NCI-H82 treated with DMSO at 0.1 percent for 48 hours (cell line): ENCODE data around the gene HLCS.

Source experiments
- DNase-seq: peaks from one replicate; lab custom pipeline; 2025; ENCODE audit not compliant: unreplicated experiment; lab: John Stamatoyannopoulos, UW

HLCS gene

DNA sequence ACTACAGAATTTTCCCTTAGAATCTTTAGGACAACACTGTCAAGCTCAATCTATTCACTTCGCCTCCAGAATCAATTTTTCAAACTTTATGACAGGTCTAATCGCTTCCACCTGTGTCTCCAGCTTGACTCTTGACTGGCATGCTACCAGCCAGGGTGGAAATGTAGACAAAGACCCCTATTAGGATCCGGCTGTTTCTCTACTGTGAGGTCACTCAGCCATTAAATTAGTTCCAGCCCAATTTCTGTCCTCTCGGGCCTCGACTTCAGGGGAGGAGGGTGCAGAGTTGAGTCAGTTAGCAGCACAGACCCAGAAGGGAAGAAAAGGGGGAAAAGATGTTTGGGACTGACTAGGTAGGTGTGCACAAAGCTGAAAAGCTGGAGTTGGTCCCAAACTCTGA is 78.5 kb downstream of the HLCS start:
- no peak for DNase-seq

DNA sequence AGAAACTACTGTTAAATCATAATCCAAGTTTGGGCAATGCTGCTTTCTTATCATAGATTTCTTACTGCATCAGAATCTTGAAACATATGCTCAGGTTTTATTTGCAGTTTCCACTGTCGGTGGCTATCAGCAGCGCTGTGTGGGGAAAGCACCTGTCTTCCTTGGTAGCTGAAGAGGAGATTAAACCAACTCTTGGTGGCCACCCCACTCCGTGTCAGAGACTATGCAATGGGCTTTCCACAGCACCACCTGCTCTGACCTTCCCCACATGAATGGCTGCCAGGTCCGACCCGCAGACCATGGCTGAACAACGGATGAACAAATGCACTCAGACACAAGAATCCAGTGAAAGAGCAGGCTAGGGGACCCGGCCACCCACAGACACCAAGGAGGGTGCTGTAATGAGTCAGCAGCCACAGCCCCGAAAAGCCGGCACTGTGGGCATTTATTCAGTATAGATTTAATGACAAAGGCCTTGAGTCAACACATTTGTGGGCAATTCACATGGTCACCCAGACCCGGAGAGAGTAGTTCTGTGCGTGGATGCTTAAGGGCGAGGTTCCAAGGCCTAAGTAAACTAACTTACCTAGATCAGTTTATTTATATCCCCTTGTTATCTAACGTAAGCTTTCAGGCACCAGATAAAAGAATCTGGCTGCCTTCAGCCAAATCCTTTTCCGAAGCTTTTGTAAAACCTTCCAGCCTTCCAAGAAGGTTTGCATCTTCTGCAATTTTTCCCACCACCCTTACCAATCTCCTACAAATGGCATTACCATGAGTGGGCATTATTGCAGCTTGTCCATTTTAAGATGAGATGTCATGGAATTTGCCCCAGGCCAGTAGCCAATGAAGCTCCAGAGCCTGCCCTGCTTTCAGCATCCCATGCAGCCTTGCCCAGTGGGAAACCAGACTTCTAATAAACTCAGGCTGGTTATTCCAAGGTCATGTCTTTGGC is 82.7 kb downstream of the HLCS start:
- no peak for DNase-seq

DNA sequence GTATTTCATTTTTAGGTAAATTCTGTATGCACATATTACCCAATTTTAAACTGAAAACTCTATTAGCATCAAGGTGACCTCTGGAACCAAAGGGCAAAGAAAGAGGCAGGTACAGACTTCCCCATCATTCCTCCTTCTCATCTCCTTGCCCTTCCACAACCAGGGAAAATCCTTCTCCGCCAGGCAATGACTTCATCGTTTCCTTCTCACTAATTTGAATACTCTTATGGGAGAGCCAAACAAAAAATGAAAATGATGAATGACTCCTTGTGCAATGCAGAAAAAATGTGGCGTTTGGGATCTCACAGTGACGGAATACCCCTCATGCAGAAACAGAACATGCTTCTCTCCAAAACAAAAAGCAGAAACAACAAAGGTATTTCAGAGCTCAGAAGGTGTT is 83.7 kb downstream of the HLCS start:
- DNase-seq = no peak

DNA sequence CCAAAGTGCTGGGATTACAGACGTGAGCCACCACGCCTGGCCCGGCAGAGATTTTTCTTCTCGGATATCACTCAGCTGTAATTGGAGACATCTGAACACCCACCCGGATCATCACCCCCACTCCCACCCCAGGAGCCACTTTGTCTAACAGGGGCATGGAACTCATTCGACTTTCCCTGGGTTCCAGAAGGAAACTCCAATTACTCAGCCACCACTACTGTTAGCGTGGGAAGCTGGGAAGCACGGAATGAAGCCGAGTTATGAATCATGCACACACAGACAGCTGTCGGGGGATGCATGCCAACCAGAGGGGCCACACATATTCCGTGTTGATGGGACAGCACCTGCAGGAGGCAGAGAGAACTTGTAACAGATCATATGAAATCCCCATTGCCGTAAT is 85.2 kb downstream of the HLCS start:
- DNase-seq = no peak

DNA sequence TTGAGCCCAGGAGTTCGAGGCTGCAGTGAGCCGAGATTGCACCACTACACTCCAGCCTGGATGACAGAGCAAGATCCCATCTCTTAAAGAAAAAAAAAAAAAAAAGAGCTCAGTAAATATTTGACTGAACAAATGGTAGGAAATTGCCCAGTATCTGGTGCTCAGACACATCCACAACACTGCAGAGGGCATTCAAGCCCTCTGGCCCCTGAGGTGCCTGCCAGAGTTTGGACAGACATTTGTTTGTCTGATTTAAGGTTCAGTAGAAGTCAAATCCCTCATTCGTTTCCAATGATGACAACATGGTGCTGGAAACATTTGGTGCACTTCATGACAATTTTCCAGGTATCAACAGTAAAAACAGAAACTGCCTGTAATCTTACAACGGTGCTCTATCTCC is 86.6 kb downstream of the HLCS start:
- no peak for DNase-seq

DNA sequence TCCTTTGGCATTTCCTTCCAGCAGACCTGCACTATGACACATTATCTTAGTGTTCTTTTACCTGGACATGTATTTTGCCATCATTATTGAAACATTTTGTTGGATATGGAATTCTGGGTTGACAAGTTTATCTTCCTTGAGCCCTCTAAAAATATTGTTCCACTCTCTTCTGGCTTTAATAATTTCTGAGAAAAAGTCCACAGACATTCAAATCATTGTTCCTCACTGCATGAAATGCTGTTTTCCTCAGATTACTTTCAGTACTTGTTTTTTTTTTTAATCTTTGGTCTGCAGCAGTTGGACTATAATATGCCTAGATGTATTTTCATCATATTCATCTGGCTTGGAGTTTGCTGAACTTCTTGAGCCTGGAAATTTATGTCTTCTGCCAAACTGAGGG is 88.7 kb downstream of the HLCS start:
- no peak for DNase-seq

DNA sequence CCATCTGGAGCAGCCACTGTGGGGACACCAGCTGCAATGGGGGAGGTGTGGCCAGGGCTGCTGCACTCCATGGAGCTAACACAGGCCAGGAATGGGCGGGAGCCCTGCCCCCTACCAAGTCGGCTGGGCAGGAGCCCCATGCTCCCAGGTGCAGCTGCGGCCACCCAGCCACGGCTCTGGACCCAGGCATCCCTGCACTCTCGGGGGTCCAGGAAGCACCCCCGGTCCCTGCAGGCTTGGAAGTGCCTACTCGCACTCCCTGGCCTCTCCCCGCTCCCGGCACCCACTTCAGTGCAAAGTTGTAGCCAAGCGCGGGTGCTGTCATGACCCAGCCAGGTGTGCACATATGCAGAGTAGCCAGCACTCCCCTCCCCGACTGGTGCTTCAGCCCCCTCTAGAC is 91.8 kb downstream of the HLCS start:
- no peak for DNase-seq

DNA sequence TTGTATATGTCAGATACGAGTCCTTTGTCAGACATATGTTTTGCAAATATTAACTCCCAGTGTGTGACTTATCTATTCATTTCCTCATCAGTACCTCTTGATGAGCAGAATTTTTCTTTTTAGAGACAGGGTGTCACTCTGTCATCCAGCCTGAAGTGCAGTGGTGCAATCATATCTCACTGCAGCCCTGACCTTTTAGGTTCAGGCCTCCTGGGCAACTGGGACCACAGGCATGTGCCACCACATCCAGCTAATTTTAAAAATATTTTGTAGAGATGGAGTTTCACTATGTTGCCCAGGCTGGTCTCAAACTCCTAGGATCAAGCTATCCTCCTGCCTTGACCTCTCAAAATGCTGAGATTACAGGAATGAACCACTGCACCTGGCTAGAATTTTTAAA is 93.0 kb downstream of the HLCS start:
- DNase-seq = no peak

DNA sequence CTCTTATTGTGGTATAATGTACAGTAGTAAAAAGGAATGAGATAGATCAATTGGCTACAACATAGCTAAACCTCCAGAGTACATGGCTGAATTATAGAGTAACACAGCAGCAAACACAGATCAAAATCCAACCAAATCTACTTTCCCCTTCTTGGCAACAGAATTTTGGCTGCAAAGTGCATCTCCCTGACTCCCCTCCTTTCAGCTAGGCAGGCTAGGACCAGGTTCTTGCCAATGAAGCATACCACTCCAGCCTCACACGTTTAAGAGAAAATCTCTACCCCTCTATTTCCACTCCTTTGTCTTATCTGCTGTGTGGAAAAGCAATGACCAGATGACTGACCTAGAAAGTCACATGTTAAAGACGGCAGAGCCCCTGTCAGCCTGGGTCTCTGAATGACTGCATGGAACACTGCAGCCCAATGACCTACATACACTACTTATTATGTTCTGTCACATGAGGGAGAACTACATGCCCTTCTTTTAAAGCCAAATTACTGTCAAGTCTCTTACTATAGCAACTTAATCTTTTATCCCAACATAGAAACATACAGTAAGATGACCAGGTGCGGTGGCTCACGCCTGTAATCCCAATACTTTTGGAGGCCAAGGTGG is 99.1 kb downstream of the HLCS start:
- no peak for DNase-seq

DNA sequence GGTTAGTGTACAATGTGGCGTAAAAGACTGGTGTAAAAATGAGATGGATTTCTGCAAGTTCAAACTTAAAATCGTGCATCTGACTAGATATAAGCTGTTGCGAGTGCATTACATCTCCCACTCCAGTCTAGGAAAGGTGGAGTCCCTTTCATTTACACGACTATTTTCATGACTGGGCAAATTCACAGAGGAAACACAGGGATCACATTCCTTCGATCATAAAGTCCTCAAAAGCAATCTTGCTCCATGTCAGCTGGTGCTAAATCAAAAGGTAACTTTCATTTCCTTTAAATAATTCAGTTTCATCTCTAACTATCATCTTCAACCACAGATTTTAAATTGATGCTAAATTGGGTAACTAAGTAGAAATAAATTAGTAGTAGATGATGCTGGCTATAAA is 100.0 kb downstream of the HLCS start:
- DNase-seq = no peak

DNA sequence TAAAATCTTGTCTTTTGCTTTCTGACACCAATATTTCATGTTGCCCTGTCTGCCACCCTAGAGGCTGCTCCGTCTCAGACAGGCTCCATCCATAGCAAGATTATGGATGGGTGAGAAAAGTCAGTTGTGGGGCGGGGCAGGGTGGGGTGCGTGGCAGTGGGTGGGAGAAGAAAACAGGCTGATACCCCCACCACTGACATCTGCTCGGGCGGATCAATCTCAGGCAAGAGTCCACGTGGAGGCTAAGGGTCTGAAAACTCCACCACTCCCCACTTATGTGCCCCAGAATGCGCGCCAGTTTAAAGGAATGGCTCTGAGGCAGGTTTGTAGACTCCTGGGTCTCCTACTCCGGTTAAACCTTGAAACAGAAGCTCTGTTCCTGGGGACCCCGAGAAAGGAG is 101.5 kb downstream of the HLCS start:
- no peak for DNase-seq

DNA sequence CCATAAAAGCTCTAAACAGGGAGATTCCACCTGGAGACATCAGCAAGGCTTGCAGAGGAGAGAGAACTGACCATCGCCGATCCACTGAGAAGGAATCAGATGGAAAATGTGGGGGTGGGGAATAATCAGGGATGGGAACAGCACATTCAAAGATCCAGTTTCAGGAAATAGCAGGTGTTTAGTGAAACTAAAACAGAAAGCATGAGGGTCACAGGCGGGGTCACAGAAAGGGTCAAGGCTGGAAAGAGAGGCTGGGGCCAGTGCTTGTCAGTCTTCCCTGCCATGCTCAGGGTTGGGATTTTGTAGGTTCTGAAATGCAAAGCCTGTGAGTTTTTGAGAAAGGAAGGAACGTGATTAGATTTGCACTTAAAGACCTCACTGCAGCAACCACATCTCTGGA is 103.2 kb downstream of the HLCS start:
- DNase-seq = no peak

DNA sequence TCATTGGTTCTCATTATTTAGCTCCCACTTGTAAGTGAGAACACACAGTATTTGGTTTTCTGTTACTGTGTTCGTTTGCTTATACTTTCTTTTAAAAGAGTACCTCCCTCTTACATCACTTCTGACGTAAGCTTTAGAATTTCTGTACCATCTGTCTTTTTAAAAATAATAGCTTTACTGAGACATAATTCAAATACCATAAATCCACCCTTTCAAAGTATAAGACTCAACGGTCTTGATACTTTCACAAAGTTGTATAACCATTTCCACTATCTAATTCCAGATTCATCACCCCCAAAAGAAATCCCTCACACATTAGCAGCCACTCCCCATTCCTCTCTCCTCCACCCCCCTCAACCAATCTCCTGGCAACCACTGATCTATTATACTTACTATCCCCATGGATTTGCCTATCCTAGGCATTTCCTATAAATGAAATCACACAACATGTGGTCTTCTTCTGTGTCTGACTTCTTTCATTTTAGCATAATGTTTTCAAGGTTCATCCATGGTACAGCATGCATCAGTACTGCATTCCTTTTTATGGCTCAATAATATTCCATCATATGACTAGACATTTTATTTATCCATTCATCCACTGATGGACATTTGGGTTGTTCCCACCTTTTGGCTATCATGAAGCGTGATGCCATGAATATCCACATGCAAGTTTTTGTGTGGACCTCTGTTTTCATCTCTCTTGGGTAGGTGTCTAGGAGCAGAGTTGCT is 104.7 kb downstream of the HLCS start:
- no peak for DNase-seq

DNA sequence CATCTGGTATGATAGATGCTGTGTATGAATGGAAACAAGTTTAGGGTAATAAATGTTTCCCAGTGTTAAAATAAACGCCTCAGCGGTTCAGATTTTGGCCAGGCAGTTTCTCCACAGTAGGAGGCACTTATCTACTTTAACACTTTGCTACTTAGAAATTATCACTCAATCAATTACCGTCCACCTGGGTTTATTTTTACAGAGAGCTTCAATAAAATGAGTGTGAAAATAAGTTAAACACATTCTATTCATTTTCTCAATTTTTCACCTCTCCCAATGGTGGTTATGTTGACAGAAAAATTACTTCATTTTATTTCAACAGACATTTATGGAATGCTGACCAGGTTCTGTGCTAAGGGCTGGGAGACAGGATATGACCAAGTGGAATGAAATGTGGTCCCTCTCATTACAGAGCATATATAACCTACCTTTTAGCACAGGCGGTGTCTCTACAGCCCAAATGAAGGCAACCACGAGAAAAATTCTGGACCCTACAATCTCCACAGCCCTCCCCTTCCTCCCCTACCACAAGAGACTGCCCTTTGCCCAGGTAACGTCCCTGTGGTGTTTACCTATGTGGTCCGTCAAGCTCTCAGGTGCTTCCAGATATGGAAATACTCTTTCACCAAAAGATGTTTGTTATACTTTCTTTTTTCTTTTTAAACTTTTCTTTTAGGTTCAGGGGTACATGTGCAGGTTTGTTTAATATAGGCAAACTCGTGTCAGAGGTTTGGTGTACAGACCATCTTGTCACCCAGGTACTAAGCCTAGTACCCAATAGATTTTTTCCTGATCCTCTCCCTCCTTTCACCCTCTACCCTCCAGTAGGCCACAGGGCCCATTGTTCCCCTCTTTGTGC is 105.5 kb downstream of the HLCS start:
- DNase-seq = no peak

DNA sequence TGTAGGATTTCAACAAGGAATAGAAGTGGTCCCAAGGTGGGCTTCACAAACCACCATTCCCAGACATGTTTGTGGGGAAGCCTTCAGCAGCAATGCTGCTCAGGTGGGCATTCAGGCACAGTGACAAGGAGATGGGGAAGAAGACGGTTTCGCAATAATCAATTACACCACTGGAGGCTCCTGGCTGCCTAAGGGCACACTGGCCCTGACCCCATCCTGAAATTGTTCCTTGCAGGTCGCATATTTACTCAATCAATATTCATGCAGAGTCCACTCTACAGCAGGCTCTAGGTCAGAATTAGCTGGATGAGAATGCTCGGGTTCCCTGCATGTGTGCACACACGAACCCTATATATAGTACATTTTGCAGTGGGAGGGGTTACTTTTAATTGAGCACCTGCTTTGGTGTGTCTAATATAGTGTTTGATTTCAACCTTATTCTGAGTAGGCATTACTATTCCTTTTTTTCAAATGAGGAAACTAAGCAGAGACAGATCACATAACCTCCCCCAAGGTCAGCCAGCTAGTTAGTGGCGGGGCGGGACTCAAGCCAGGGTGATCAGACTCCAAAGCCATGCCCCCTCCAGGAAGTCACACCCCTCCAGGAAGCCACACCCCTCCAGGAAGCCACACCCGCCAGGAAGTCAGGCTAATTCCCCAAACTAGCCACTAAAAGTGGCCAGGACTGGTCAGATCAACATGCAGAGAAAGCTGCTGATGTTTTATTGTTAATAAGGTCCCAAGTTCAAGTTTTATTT is 106.5 kb downstream of the HLCS start:
- DNase-seq = no peak

DNA sequence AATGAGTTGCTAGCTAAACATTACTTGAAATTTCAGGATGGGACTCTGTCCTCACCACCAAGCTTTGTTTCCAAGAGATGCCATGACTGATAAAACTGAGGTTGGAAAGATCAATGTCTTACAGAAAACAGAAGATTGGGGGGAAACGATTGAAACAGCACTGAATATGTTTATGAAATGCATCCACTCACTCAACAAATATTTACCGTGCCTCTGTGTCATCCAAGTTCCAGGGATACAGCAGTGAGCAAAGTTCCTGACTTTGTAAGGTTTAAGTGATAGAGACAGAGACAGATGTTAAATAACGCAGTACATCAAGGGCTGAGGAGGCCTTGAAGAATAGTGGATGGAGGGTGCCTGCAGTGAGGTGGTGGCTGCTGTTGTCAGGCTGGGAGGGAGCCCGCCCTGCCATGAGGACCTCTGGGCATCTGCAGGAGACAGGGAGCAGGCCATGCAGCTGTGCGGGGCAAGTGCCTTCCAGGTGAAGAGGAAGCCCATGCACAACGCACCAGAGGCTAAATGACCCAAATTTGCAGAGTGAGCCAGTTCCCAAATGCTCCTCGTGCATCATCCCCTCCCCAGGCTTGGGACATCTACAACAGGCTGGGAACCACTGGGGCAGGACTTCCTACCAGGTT is 108.0 kb downstream of the HLCS start:
- DNase-seq = no peak

DNA sequence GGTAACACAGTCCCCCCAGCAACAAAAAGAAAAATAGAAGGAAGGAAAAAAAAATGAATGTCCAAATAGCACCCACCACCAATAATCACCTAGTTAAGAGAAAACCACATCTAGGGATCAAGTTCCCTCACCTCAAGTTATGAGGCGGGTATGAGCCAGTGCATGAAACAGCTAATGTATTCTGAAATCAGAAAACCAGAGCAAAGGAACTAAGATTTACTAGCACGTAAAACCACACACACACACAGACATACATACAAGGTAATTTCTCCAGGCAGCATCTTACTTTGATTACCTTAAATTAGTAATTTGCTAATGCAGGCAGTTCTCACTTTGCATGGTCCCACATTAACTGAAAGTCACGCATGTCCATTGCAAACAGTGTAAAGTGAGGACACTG is 109.8 kb downstream of the HLCS start:
- no peak for DNase-seq

DNA sequence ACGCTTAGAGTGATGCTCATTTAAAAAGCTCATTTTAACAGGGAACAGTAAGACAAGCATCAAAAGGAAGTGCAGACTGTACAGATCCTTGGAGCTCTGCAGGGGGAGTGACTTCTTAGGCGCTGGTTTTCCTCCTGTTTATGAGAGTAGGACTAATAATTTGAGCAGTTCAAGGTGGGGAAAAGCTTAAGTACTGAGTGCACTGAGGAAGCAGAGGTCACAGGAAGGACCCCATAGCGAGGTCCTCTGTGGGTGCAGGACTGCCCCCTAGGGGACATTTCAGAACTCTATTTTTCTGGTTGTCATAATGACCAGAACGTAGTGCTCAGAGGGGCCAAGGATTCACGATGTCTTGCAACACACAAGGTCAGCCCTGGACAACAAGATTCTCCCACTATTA is 112.1 kb downstream of the HLCS start:
- peak; percentile 45 for DNase-seq

DNA sequence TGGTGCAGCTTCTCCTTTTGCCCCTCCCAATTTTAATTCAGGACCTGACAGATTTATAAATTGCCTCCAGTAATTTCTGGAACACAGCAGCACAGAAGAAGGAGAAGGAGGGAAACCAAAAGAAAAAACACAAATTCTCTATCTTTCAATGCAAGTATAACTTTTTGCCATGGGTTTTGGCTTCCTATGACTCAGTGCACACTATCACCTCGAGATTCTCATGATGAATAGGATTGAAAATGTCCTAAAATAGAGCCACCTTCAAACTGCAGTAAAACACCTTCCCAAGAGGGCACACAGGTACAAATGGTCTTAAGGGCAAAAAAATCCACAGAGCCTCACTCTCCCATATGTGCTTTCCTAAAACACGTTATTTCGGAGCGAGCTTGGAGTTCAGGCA is 113.6 kb downstream of the HLCS start:
- DNase-seq = no peak

DNA sequence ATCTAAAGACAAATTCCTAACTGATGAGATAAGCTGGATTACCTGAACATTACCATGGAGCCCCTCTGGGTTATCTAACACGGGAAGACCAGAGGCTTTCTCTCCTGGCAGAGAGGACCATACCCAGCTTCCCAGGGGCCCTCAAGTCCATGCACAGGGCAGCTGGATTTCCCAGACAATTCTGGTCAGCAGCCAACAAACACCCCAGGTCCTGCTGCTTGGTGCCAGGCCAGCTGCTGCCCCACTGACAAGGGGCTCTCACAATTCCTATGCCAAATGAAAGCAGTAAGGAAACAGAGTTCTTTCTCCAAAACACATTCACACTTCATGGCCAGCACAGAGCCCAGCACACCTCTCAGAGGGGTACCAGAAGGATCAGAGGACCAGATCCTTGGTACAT is 114.2 kb downstream of the HLCS start:
- no peak for DNase-seq
